Uterus (tissue), 2 donors: ENCODE results near the gene SPOCD1.

Experiments
- POLR2A ChIP-seq, 2 donors: fragments of 450-650 bp; IDR thresholded peaks; one replicate each; pipeline ENCODE4 v1.6.1; 2016; ENCODE audit warnings: antibody characterized with exemption in 2 of 2, mild to moderate bottlenecking in 1 of 2, moderate library complexity in 1 of 2
- TF ChIP-seq, protein P1 (sequence below), 4 experiments: fragments of 200-600 bp in 2 of 4; fragments of 450-650 bp in 2 of 4; sonication (generic) in 2 of 4; IDR thresholded peaks; one replicate each; pipeline ENCODE4 v1.5.1; 2016 to 2019; ENCODE audit warnings: antibody characterized with exemption in 4 of 4, mild to moderate bottlenecking in 2 of 4, moderate library complexity in 1 of 4

DNA sequence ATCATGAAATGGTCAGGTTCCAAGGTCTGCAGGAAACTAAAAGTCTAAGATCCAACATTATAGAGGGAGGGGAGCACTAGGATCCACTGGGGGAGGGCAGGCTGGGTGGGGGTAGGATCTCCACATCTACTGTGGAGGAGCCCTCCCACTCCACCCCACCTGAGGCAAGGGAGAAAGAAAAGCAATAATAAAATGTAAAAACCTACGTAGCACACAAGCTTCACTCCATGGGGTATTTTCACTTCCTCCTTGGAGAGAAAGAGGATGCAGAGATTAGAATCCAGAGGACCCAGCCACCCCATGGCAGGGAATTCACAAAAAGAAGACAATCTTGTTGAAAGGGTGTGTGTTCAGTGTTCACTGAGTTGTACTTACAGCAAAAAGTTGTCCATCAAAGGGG is 14.4 kb downstream of the SPOCD1 start:
- TF ChIP-seq, protein P1, sequence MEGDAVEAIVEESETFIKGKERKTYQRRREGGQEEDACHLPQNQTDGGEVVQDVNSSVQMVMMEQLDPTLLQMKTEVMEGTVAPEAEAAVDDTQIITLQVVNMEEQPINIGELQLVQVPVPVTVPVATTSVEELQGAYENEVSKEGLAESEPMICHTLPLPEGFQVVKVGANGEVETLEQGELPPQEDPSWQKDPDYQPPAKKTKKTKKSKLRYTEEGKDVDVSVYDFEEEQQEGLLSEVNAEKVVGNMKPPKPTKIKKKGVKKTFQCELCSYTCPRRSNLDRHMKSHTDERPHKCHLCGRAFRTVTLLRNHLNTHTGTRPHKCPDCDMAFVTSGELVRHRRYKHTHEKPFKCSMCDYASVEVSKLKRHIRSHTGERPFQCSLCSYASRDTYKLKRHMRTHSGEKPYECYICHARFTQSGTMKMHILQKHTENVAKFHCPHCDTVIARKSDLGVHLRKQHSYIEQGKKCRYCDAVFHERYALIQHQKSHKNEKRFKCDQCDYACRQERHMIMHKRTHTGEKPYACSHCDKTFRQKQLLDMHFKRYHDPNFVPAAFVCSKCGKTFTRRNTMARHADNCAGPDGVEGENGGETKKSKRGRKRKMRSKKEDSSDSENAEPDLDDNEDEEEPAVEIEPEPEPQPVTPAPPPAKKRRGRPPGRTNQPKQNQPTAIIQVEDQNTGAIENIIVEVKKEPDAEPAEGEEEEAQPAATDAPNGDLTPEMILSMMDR (IDR thresholded peaks at IDR 0.05), result no peak
- no peak for TF ChIP-seq POLR2A (IDR thresholded peaks at IDR 0.05)
